WTC11 (cell line): ENCODE results near the gene LRRC23.

ENCODE experiments used
- ATF3 ChIP-seq: sonication (generic); formaldehyde crosslinking; conservative IDR thresholded peaks from 2 replicates; pipeline ENCODE4 v1.8.1; 2022; ENCODE audit warnings: mild to moderate bottlenecking, missing genetic modification reagents
- CREB1 ChIP-seq: sonication (generic); formaldehyde crosslinking; IDR thresholded peaks from 2 replicates; pipeline ENCODE4 v1.8.0; 2023; ENCODE audit warnings: mild to moderate bottlenecking, missing genetic modification reagents
- CTCF ChIP-seq: fragments of 200-600 bp; IDR thresholded peaks from 2 replicates; pipeline ENCODE4 v1.8.0; 2022; ENCODE audit warnings: antibody characterized with exemption
- MAX ChIP-seq: sonication (generic); formaldehyde crosslinking; IDR thresholded peaks from 2 replicates; pipeline ENCODE4 v1.8.0; 2022; ENCODE audit warnings: mild to moderate bottlenecking, missing genetic modification reagents
- NFYB ChIP-seq: sonication (generic); formaldehyde crosslinking; conservative IDR thresholded peaks from 2 replicates; pipeline ENCODE4 v1.8.0; 2022; ENCODE audit warnings: low read depth, missing genetic modification reagents
- NR1H2 ChIP-seq: sonication (generic); formaldehyde crosslinking; IDR thresholded peaks from 2 replicates; pipeline ENCODE4 v1.9.0; 2021; ENCODE audit warnings: mild to moderate bottlenecking, moderate library complexity, missing genetic modification reagents
- ZNF396 ChIP-seq: fragments of 250-450 bp; sonication (Bioruptor Pico); IDR thresholded peaks from 2 replicates; pipeline ENCODE4 v1.8.0; 2021; ENCODE audit warnings: mild to moderate bottlenecking, moderate library complexity, borderline replicate concordance

- TF ChIP-seq CTCF: no peak
- no peak for TF ChIP-seq ZNF396 (CRISPR knock-in tag)
- TF ChIP-seq MAX: no peak
- no peak for TF ChIP-seq NFYB (CRISPR knock-in tag)
- TF ChIP-seq ATF3 (CRISPR knock-in tag): no peak
- TF ChIP-seq CREB1 (CRISPR knock-in tag): no peak
- no peak for TF ChIP-seq NR1H2 (CRISPR knock-in tag)
Observed at GRCh38 chr12:6919588-6919987, 15.0 kb downstream of the LRRC23 start.
